ENCODE data around the gene REXO5. TPM values are rescaled to one million over a fixed set of nuclear protein-coding genes. Genes with fewer than 3 reads are reported as not detected.

The REXO5 gene
- total RNA-seq, 1 donor from 2014 or later, result 1.8 TPM

- Mint-ChIP-seq H3K27me3 (ENCODE audit: low read depth, unreplicated experiment) (no peaks in the 10 kb centered on the region), H3K4me3 (ENCODE audit: unreplicated experiment) (no peak overlapping the region), H3K4me1 (ENCODE audit: low read depth, unreplicated experiment) (no peaks in the 10 kb centered on the region), H3K36me3 (ENCODE audit: low read depth, unreplicated experiment) (peaks cover 2% of the 10 kb centered on the region), H3K9me3 (ENCODE audit: unreplicated experiment) (no peaks in the 10 kb centered on the region), H3K27ac (ENCODE audit: unreplicated experiment) (no peak overlapping the region)
- Histone ChIP-seq H3K9ac (ENCODE audit: low read length) (no peak overlapping the region), H4K20me1 (ENCODE audit: insufficient read depth, low read length) (no peaks in the 10 kb centered on the region), H3K79me2 (ENCODE audit: insufficient read depth, low read length) (no peaks in the 10 kb centered on the region), H3K27me3 (ENCODE audit: insufficient read depth, low read length) (no peaks in the 10 kb centered on the region), H3K4me2 (ENCODE audit: low read length) (no peak overlapping the region), H2AFZ (ENCODE audit: low read depth, low read length) (no peak overlapping the region), H3K36me3 (ENCODE audit: insufficient read depth, low read length) (peaks cover 9% of the 10 kb centered on the region), H3K4me3 (ENCODE audit: insufficient read depth, low read depth, low read length) (no peak overlapping the region), H3K27ac (ENCODE audit: low read depth, low read length) (no peak overlapping the region), H3K4me1 (ENCODE audit: insufficient read depth, low read length) (peaks cover 6% of the 10 kb centered on the region), H3K9me3 (ENCODE audit: insufficient read depth, low read depth, low read length) (no peaks in the 10 kb centered on the region)
- no peak for DNase-seq (ENCODE audit: low read depth)
- TF ChIP-seq EZH2 (IDR thresholded peaks at IDR 0.05; ENCODE audit: insufficient read depth, low read length), result no peak
- TF ChIP-seq, protein P1, sequence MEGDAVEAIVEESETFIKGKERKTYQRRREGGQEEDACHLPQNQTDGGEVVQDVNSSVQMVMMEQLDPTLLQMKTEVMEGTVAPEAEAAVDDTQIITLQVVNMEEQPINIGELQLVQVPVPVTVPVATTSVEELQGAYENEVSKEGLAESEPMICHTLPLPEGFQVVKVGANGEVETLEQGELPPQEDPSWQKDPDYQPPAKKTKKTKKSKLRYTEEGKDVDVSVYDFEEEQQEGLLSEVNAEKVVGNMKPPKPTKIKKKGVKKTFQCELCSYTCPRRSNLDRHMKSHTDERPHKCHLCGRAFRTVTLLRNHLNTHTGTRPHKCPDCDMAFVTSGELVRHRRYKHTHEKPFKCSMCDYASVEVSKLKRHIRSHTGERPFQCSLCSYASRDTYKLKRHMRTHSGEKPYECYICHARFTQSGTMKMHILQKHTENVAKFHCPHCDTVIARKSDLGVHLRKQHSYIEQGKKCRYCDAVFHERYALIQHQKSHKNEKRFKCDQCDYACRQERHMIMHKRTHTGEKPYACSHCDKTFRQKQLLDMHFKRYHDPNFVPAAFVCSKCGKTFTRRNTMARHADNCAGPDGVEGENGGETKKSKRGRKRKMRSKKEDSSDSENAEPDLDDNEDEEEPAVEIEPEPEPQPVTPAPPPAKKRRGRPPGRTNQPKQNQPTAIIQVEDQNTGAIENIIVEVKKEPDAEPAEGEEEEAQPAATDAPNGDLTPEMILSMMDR (IDR thresholded peaks at IDR 0.05; ENCODE audit: insufficient read depth, low read depth, low read length), result no peak
- no peak for FAIRE-seq
Measured at GRCh38 chr16:20818929-20819585, 12.7 kb downstream of the REXO5 start.

DNA sequence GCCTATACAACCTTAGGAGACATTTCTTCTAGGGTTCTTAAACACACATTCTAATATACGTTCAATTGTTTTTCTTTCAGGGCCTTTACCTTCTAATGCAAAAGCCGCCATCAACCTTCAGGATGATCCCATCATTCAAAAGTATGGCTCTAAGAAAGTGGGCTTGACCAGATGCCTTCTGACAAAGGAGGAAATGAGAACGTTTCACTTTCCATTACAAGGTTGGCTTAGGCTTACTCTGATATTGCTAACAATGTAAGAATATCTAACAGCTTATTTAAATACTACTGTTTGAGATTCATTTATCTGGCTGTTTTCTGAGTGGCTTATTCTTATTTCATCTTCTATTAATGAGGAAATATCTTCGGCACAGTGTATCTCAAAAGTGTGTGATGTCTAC is 15.4 kb downstream of the REXO5 start:
- FAIRE-seq, result no peak
- TF ChIP-seq, protein P1 (IDR thresholded peaks at IDR 0.05; ENCODE audit: insufficient read depth, low read depth, low read length), result no peak
- TF ChIP-seq EZH2 (IDR thresholded peaks at IDR 0.05; ENCODE audit: insufficient read depth, low read length), result no peak
- Mint-ChIP-seq H3K27ac (ENCODE audit: unreplicated experiment) (no peak overlapping the region), H3K4me3 (ENCODE audit: unreplicated experiment) (no peak overlapping the region), H3K27me3 (ENCODE audit: low read depth, unreplicated experiment) (no peaks in the 10 kb centered on the region), H3K4me1 (ENCODE audit: low read depth, unreplicated experiment) (no peaks in the 10 kb centered on the region), H3K9me3 (ENCODE audit: unreplicated experiment) (no peaks in the 10 kb centered on the region), H3K36me3 (ENCODE audit: low read depth, unreplicated experiment) (peaks cover 2% of the 10 kb centered on the region)
- H3K27me3 ChIP-seq (ENCODE audit: insufficient read depth, low read length), result no peaks in the 10 kb centered on the region
- no peaks in the 10 kb centered on the region for H3K9me3 ChIP-seq (ENCODE audit: insufficient read depth, low read depth, low read length)
- no peak overlapping the region for H3K27ac ChIP-seq (ENCODE audit: low read depth, low read length)
- peaks cover 12% of the 10 kb centered on the region for H3K36me3 ChIP-seq (ENCODE audit: insufficient read depth, low read length)
- H3K4me2 ChIP-seq (ENCODE audit: low read length), result no peak overlapping the region
- H3K9ac ChIP-seq (ENCODE audit: low read length), result no peak overlapping the region
- no peaks in the 10 kb centered on the region for H4K20me1 ChIP-seq (ENCODE audit: insufficient read depth, low read length)
- H3K79me2 ChIP-seq (ENCODE audit: insufficient read depth, low read length), result no peaks in the 10 kb centered on the region
- no peak for DNase-seq (ENCODE audit: low read depth)
- no peak overlapping the region for H2AFZ ChIP-seq (ENCODE audit: low read depth, low read length)
- H3K4me3 ChIP-seq (ENCODE audit: insufficient read depth, low read depth, low read length), result no peak overlapping the region
- no peaks in the 10 kb centered on the region for H3K4me1 ChIP-seq (ENCODE audit: insufficient read depth, low read length)
